GM18870 (cell line): ENCODE results near the gene PRODH.
"Not testable (repeated sequence)": the region's sequence is repeated elsewhere in the genome, so short reads cannot be mapped to it uniquely, and the experiment has no call there.

ENCODE experiments used
- ATAC-seq: cut with Tn5 transposase; IDR thresholded peaks from one replicate; pipeline ENCODE4 v1.9.1; 2021; ENCODE audit warnings: moderate library complexity; ENCODE audit not compliant: unreplicated experiment

Gene PRODH

DNA sequence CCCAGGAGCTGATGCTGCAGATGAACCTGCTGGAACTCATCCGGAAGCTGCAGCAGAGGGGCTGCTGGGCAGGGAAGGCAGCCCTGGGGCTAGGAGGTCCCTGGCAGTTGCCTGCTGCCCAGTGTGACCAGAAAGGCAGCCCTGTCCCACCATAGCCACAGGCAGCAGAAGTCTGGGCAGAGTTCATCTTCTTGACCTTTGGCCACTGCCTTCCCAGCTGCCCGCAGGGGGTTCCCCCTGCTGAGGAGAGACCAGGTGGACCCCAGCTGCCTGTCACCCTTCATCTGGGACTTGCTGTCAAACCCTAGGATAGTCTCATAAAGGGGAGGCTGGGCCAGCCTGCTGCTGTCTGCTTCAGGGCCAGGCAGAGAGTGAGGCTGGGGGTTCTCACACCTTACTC lies 24.6 kb downstream of the PRODH start:
- ATAC-seq, result not testable (repeated sequence)

DNA sequence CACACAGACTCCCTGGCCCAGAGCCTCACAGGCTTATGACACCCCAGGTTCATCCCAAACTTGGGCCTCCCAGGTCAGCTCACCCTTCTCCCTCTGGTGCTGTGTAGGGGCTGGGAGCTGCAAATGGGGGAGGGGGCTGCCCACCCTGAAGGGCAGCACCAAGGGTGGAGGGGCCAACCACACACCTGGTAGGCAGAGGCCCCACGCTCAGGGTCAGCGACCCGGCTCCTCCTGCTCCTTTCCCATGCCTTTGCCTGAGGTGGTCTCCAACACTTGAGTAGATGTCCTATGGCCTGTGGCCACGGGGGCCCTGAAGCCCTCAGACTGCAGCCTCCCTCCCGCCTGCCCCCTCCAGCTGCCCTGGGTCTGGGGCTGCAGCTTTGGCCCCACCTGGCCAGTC lies 26.5 kb downstream of the PRODH start:
- no peak for ATAC-seq

DNA sequence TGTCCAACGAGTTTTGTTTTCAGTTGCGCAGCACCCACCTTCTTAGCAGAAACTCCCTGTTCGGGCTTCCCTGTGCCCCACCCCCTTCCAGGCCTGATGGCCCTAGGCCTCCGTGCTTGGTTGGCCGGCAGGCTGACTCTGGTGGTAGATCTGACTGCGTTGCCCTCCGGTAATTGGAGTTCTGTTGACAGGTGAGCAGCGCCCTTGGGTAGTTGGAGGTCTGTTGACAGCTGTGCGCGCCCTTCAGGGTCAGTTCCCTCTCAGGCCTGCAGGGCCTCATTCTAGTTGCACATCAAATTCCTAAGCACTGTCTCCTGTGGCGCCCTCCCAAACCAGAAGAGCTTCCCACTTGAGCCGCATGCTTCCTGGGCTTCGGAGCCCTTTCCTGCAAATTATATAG lies 29.2 kb downstream of the PRODH start:
- ATAC-seq, result no peak

GRCh38 chr22:18906410-18906745 lies 29.7 kb downstream of the PRODH start:
- not testable (repeated sequence) for ATAC-seq

GRCh38 chr22:18905540-18906409 lies 30.3 kb downstream of the PRODH start, which contains the start of gene DGCR6:
Gene DGCR6, plus strand, starts transcription at chr22:18906320. Its CDS starts 55 bp downstream, at chr22:18906375.
- no peak for ATAC-seq

DNA sequence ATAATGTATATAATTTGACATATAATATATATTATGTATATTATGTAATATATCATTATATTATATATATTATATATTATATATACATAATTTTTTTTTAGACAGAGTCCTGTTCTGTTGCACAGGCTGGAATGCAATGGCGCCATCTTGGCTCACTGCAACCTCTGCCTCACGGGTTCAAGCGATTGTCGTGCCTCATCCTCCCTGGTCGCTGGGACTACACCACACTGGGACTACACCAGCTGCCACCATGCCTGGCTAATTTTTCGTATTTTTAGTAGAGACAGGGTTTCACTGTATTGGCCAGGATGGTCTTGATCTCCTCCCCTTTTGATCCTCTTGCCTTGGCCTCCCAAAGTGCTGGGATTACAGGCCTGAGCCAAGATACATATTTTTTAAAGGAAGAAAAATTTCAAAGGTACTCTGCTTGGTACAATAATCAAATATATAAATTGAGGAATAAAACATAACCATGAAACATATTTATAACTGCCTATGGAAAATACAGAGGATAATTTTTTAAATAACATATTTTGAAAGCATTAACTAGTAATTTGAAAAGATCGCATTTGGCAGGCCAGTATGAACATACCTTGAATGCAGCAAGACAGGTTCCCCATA lies 39.9 kb downstream of the PRODH start:
- not testable (repeated sequence) for ATAC-seq

GRCh38 chr22:18893775-18894174 lies 42.3 kb downstream of the PRODH start:
- ATAC-seq, result not testable (repeated sequence)

GRCh38 chr22:18890510-18891192 lies 45.4 kb downstream of the PRODH start:
- not testable (repeated sequence) for ATAC-seq

- ATAC-seq, result no peak
These were observed 48.0 kb downstream of the PRODH start for GRCh38 chr22:18888115-18888514.

DNA sequence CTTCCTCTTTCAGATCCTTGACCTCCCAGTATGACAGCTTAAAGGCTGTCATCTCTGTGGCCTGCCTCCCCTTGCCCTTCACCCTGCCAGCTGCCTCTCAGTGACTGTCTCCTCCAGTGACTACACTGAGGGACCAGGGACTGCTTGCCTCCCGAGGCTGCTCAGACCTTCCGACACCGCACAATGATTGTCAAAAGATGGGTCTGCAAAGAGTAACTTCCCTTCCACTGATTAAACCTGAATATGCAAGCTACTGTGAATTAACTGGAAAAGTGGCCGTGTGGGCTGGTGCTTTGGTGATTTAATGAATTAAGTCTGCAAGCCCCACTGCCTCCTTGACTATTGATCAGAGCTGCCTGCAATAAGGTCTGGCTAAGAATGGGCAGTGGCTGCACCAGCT lies 51.6 kb downstream of the PRODH start:
- not testable (repeated sequence) for ATAC-seq

DNA sequence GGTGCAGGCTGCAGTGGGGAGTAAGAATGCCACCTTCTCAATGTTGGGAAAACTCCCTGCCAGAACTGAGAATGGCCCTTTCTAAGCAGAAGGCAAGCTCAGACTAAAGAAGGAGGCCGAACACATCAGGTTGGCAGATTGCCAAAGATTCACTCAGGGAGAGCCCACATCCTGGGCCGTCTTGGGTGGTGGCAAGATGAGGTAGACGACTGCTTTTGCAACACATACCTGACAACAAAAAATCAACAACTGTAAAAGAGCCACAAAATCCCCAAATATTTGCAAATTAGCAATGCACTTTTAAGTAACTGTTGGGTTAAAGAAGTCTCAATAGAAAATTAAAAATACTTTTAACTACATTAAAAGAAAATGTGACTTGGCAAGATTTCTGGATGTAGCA lies 54.8 kb downstream of the PRODH start:
- not testable (repeated sequence) for ATAC-seq
